ENCODE measurements around the gene KCNK3.

GRCh38 chr2:26681656-26682055 is 10.9 kb upstream of the KCNK3 start:
- TF ChIP-seq CTCF (IDR thresholded peaks at IDR 0.05) (no peak), POLR2A (IDR thresholded peaks at IDR 0.05) (no peak)
